Central memory CD8-positive, alpha-beta T cell (primary cell): Measurements from ENCODE around the gene UBE2B.
A peak's percentile ranks its signal among the peaks of the same experiment; 100 is the strongest.

ENCODE experiments used
- ATAC-seq: fragments of 150-1000 bp; cut with Tn5 transposase; replicated peaks from 2 replicates; pipeline ENCODE4 v1.10.0; 2022; ENCODE audit warnings: mild to moderate bottlenecking, moderate FRiP score, moderate number of reproducible peaks; ENCODE audit not compliant: poor library complexity, severe bottlenecking; ENCODE audit errors: extremely low read depth
- DNase-seq, 2 donors: peaks; one replicate each; pipeline ENCODE4 v3.0.0; 2021; ENCODE audit warnings: low spot score in 2 of 2
- H3K27ac Mint-ChIP-seq: one replicate; pipeline ENCODE4 v1.8.0; 2022; ENCODE audit warnings: low read depth, mild to moderate bottlenecking, moderate library complexity, mixed read lengths
- H3K27me3 Mint-ChIP-seq: one replicate; pipeline ENCODE4 v1.8.0; 2022; ENCODE audit warnings: mixed read lengths
- H3K36me3 Mint-ChIP-seq: one replicate; pipeline ENCODE4 v1.8.0; 2022; ENCODE audit warnings: mild to moderate bottlenecking, moderate library complexity, mixed read lengths; ENCODE audit not compliant: insufficient read depth
- H3K4me1 Mint-ChIP-seq: one replicate; pipeline ENCODE4 v1.8.0; 2022; ENCODE audit warnings: mixed read lengths
- H3K4me3 Mint-ChIP-seq: one replicate; pipeline ENCODE4 v1.8.0; 2022; ENCODE audit warnings: mild to moderate bottlenecking, moderate library complexity, mixed read lengths
- H3K9me3 Mint-ChIP-seq: one replicate; pipeline ENCODE4 v1.8.0; 2022; ENCODE audit warnings: mixed read lengths

UBE2B gene

GRCh38 chr5:134432174-134432573, 60.8 kb downstream of the UBE2B start:
- peaks cover 15% of the 10 kb centered on the region for H3K27me3 Mint-ChIP-seq
- H3K4me3 Mint-ChIP-seq, result no peak overlapping the region
- DNase-seq (no peak), ATAC-seq (no peak)
- no peaks in the 10 kb centered on the region for H3K9me3 Mint-ChIP-seq
- H3K27ac Mint-ChIP-seq, result peak overlapping the region; percentile 49
- peaks cover 3% of the 10 kb centered on the region for H3K36me3 Mint-ChIP-seq
- no peaks in the 10 kb centered on the region for H3K4me1 Mint-ChIP-seq

GRCh38 chr5:134432677-134433359, 61.4 kb downstream of the UBE2B start:
- DNase-seq (no peak), ATAC-seq (no peak)
- H3K4me3 Mint-ChIP-seq, result no peak overlapping the region
- H3K4me1 Mint-ChIP-seq, result no peaks in the 10 kb centered on the region
- peaks cover 3% of the 10 kb centered on the region for H3K36me3 Mint-ChIP-seq
- H3K27me3 Mint-ChIP-seq, result peaks cover 15% of the 10 kb centered on the region
- no peaks in the 10 kb centered on the region for H3K9me3 Mint-ChIP-seq
- H3K27ac Mint-ChIP-seq, result peak overlapping the region; percentile 33

GRCh38 chr5:134435560-134435959, 64.2 kb downstream of the UBE2B start:
- no peaks in the 10 kb centered on the region for H3K4me1 Mint-ChIP-seq
- ATAC-seq (no peak), DNase-seq (no peak)
- H3K4me3 Mint-ChIP-seq, result no peak overlapping the region
- peaks cover 3% of the 10 kb centered on the region for H3K36me3 Mint-ChIP-seq
- no peak overlapping the region for H3K27ac Mint-ChIP-seq
- no peaks in the 10 kb centered on the region for H3K9me3 Mint-ChIP-seq
- peaks cover 15% of the 10 kb centered on the region for H3K27me3 Mint-ChIP-seq

- peak; percentile 87 for ATAC-seq
- Mint-ChIP-seq H3K36me3 (peaks cover 3% of the 10 kb centered on the region), H3K9me3 (no peaks in the 10 kb centered on the region), H3K27ac (no peak overlapping the region), H3K4me3 (no peak overlapping the region), H3K27me3 (peaks cover 15% of the 10 kb centered on the region), H3K4me1 (no peaks in the 10 kb centered on the region)
- DNase-seq, result peak; percentile 20 to 23
Observed at GRCh38 chr5:134436523-134437339, 65.4 kb downstream of the UBE2B start.

- no peak overlapping the region for H3K27ac Mint-ChIP-seq
- DNase-seq, result no peak
- H3K27me3 Mint-ChIP-seq, result peaks cover 15% of the 10 kb centered on the region
- no peak for ATAC-seq
- peaks cover 3% of the 10 kb centered on the region for H3K36me3 Mint-ChIP-seq
- no peak overlapping the region for H3K4me3 Mint-ChIP-seq
- no peaks in the 10 kb centered on the region for H3K9me3 Mint-ChIP-seq
- no peaks in the 10 kb centered on the region for H3K4me1 Mint-ChIP-seq
Observed at GRCh38 chr5:134437340-134437846, 66.0 kb downstream of the UBE2B start.

GRCh38 chr5:134437847-134438581, 66.6 kb downstream of the UBE2B start:
- ATAC-seq (no peak), DNase-seq (no peak)
- Mint-ChIP-seq H3K4me1 (no peaks in the 10 kb centered on the region), H3K9me3 (no peaks in the 10 kb centered on the region), H3K36me3 (peaks cover 3% of the 10 kb centered on the region), H3K27me3 (peaks cover 11% of the 10 kb centered on the region), H3K4me3 (no peak overlapping the region), H3K27ac (no peak overlapping the region)

GRCh38 chr5:134438721-134439123, 67.4 kb downstream of the UBE2B start:
- Mint-ChIP-seq H3K4me1 (no peaks in the 10 kb centered on the region), H3K9me3 (no peaks in the 10 kb centered on the region), H3K27me3 (peaks cover 4% of the 10 kb centered on the region), H3K4me3 (no peak overlapping the region), H3K27ac (no peak overlapping the region), H3K36me3 (peaks cover 3% of the 10 kb centered on the region)
- no peak for ATAC-seq
- no peak for DNase-seq

- H3K4me3 Mint-ChIP-seq, result no peak overlapping the region
- peaks cover 3% of the 10 kb centered on the region for H3K36me3 Mint-ChIP-seq
- no peaks in the 10 kb centered on the region for H3K27me3 Mint-ChIP-seq
- no peaks in the 10 kb centered on the region for H3K9me3 Mint-ChIP-seq
- no peak overlapping the region for H3K27ac Mint-ChIP-seq
- DNase-seq, result no peak
- no peak for ATAC-seq
- H3K4me1 Mint-ChIP-seq, result no peaks in the 10 kb centered on the region
Observed at GRCh38 chr5:134439210-134439654, 67.9 kb downstream of the UBE2B start.

GRCh38 chr5:134440201-134440755, 68.9 kb downstream of the UBE2B start:
- Mint-ChIP-seq H3K4me1 (no peaks in the 10 kb centered on the region), H3K27ac (no peak overlapping the region)
- ATAC-seq, result no peak

More at GRCh38 chr5:134440201-134440755, 68.9 kb downstream of the UBE2B start:
- Mint-ChIP-seq H3K36me3 (peaks cover 3% of the 10 kb centered on the region), H3K9me3 (no peaks in the 10 kb centered on the region), H3K27me3 (no peaks in the 10 kb centered on the region), H3K4me3 (no peak overlapping the region)
- no peak for DNase-seq
